HepG2 (cell line): Measurements from ENCODE around the gene CEP63. TPM values are rescaled to one million over a fixed set of nuclear protein-coding genes. Genes with fewer than 3 reads are reported as not detected.

ENCODE experiments used
- CBX1 ChIP-seq: IDR thresholded peaks from one replicate; pipeline ENCODE4 v1.6.1; 2016; ENCODE audit warnings: antibody characterized with exemption, low read depth
- CHCHD3 ChIP-seq: sonication (generic); formaldehyde crosslinking; IDR thresholded peaks from 2 replicates; pipeline ENCODE4 v1.8.0; 2022; ENCODE audit warnings: mild to moderate bottlenecking, missing genetic modification reagents, moderate library complexity
- FOXA3 ChIP-seq: IDR thresholded peaks from 2 replicates; pipeline ENCODE4 v1.6.1; 2016; ENCODE audit warnings: missing genetic modification reagents, missing compliant biosample characterization
- FOXK1 ChIP-seq: sonication (generic); formaldehyde crosslinking; IDR thresholded peaks from 2 replicates; pipeline ENCODE4 v1.4.0; 2020; ENCODE audit warnings: low read depth, missing genetic modification reagents, borderline replicate concordance
- HIVEP1 ChIP-seq: sonication (generic); formaldehyde crosslinking; IDR thresholded peaks from 2 replicates; pipeline ENCODE4 v1.4.0; 2020; ENCODE audit warnings: mild to moderate bottlenecking, missing genetic modification reagents
- MED13 ChIP-seq: sonication (generic); formaldehyde crosslinking; IDR thresholded peaks from 2 replicates; pipeline ENCODE4 v1.5.0; 2020; ENCODE audit warnings: missing genetic modification reagents
- POGZ ChIP-seq: sonication (generic); formaldehyde crosslinking; IDR thresholded peaks from 2 replicates; pipeline ENCODE4 v1.4.0; 2020; ENCODE audit warnings: mild to moderate bottlenecking, missing genetic modification reagents
- RXRB ChIP-seq: IDR thresholded peaks from 2 replicates; pipeline ENCODE4 v1.6.1; 2016; ENCODE audit warnings: borderline replicate concordance, missing genetic modification reagents, missing compliant biosample characterization
- polyA plus RNA-seq, 8 experiments: library from polyadenylated mRNA; depleted of rRNA in 3 of 8; stranded (reverse) in 7 of 8; unstranded in 1 of 8; fragments of >200 nt; fragmentation: Illumina TruSeq in 4 of 8; extraction: Trizol in 4 of 8; gene quantifications; 2 replicates each; pipeline versions ENCODE4 v1.2.1 to v1.2.3, GENCODE V29; 2011 to 2016; ENCODE audit warnings: low read depth in 4 of 8, missing spikeins in 1 of 8, mixed read lengths in 1 of 8; ENCODE audit not compliant: insufficient read depth in 1 of 8
- total RNA-seq, 5 experiments: library from RNA; depleted of rRNA; stranded (reverse); fragments of >200 nt; fragmentation: Illumina TruSeq; extraction: Trizol; gene quantifications; 2 replicates each; pipeline ENCODE4 v1.2.3, GENCODE V29; 2016; ENCODE audit warnings: low read depth in 1 of 5
- TF ChIP-seq, protein P1 (sequence below): sonication (generic); formaldehyde crosslinking; IDR thresholded peaks from 2 replicates; pipeline ENCODE4 v1.9.0; 2021; ENCODE audit warnings: mild to moderate bottlenecking, missing genetic modification reagents
- TF ChIP-seq, protein P2 (sequence below): sonication (generic); formaldehyde crosslinking; IDR thresholded peaks from 2 replicates; pipeline ENCODE4 v1.4.0; 2020; ENCODE audit warnings: missing genetic modification reagents, borderline replicate concordance
- TF ChIP-seq, protein P3 (sequence below): sonication (generic); formaldehyde crosslinking; IDR thresholded peaks from 2 replicates; pipeline ENCODE4 v1.4.0; 2020; ENCODE audit warnings: missing genetic modification reagents
- TF ChIP-seq, protein P4 (sequence below): fragments of 450-650 bp; IDR thresholded peaks from 2 replicates; pipeline ENCODE4 v1.6.1; 2017; ENCODE audit warnings: mild to moderate bottlenecking
- TF ChIP-seq, protein P5 (sequence below): sonication (generic); formaldehyde crosslinking; IDR thresholded peaks from 2 replicates; pipeline ENCODE4 v1.5.1; 2020; ENCODE audit warnings: mild to moderate bottlenecking, missing genetic modification reagents, moderate library complexity

The CEP63 gene
- total and polyA plus RNA-seq, 2 of the 13 experiments (the other 11 are each of a cell fraction or from before 2014, with no cell fraction given): 7.2 to 18.4 TPM

DNA sequence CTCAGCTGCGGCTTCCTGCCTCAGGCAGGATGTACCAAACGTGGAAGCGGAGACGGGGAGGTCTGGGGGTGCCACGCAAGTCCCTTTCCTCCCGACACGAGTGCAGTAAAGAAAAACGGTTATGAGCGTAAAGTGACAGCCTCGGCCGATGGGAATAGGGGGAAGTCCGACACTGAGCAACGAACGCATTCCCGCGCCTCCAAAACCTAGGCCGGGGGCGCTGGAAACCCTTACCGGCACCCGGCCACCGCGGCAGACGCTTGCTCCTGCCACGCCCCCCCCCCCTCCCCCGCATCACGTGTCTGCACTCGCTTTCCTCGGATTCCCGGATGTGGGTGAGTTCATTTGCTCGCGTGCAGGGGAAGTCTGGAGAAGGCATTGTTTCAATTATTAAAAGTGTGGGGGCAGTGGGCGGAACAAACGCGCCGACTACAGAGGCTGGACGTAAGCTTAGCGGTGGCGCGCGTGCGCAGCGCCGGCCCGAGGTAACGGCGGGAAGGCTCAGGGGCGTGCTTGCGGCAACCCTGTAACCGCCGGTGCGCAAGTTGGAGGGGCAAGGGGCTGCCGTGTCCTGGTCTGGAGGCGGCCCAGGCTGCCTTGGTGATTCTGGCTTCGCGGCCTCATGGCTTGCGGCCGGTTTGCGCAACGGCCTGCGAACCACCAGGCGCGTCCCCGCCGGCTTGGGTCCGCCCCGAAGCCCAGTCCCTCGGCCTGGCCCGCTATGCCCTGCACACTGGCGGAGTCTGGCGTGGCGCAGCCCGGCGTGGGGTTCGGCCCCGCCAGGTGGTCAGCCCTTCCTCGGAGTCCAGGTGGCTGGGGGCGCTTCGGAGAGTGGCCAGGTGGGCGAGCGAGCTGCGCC, at the start of gene CEP63, which contains the start of gene ANAPC13 (continued):
- TF ChIP-seq, protein P1, sequence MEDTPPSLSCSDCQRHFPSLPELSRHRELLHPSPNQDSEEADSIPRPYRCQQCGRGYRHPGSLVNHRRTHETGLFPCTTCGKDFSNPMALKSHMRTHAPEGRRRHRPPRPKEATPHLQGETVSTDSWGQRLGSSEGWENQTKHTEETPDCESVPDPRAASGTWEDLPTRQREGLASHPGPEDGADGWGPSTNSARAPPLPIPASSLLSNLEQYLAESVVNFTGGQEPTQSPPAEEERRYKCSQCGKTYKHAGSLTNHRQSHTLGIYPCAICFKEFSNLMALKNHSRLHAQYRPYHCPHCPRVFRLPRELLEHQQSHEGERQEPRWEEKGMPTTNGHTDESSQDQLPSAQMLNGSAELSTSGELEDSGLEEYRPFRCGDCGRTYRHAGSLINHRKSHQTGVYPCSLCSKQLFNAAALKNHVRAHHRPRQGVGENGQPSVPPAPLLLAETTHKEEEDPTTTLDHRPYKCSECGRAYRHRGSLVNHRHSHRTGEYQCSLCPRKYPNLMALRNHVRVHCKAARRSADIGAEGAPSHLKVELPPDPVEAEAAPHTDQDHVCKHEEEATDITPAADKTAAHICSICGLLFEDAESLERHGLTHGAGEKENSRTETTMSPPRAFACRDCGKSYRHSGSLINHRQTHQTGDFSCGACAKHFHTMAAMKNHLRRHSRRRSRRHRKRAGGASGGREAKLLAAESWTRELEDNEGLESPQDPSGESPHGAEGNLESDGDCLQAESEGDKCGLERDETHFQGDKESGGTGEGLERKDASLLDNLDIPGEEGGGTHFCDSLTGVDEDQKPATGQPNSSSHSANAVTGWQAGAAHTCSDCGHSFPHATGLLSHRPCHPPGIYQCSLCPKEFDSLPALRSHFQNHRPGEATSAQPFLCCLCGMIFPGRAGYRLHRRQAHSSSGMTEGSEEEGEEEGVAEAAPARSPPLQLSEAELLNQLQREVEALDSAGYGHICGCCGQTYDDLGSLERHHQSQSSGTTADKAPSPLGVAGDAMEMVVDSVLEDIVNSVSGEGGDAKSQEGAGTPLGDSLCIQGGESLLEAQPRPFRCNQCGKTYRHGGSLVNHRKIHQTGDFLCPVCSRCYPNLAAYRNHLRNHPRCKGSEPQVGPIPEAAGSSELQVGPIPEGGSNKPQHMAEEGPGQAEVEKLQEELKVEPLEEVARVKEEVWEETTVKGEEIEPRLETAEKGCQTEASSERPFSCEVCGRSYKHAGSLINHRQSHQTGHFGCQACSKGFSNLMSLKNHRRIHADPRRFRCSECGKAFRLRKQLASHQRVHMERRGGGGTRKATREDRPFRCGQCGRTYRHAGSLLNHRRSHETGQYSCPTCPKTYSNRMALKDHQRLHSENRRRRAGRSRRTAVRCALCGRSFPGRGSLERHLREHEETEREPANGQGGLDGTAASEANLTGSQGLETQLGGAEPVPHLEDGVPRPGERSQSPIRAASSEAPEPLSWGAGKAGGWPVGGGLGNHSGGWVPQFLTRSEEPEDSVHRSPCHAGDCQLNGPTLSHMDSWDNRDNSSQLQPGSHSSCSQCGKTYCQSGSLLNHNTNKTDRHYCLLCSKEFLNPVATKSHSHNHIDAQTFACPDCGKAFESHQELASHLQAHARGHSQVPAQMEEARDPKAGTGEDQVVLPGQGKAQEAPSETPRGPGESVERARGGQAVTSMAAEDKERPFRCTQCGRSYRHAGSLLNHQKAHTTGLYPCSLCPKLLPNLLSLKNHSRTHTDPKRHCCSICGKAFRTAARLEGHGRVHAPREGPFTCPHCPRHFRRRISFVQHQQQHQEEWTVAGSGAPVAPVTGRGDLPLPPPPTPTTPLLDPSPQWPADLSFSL (CRISPR knock-in tag): no peak
- TF ChIP-seq FOXA3 (CRISPR knock-in tag) (no peak), FOXK1 (CRISPR knock-in tag) (peak; percentile 32; the same call in 1 of the 2 replicates), CBX1 (no peak), MED13 (CRISPR knock-in tag) (peak; percentile 21; the same call in 1 of the 2 replicates), CHCHD3 (CRISPR knock-in tag) (peak; percentile 70), RXRB (peak; percentile 62; the same call in 1 of the 2 replicates), HIVEP1 (peak; percentile 84), POGZ (peak; percentile 50)
- TF ChIP-seq, protein P2, sequence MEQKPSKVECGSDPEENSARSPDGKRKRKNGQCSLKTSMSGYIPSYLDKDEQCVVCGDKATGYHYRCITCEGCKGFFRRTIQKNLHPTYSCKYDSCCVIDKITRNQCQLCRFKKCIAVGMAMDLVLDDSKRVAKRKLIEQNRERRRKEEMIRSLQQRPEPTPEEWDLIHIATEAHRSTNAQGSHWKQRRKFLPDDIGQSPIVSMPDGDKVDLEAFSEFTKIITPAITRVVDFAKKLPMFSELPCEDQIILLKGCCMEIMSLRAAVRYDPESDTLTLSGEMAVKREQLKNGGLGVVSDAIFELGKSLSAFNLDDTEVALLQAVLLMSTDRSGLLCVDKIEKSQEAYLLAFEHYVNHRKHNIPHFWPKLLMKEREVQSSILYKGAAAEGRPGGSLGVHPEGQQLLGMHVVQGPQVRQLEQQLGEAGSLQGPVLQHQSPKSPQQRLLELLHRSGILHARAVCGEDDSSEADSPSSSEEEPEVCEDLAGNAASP (CRISPR knock-in tag): peak; percentile 17; the same call in 1 of the 2 replicates
- TF ChIP-seq, protein P3, sequence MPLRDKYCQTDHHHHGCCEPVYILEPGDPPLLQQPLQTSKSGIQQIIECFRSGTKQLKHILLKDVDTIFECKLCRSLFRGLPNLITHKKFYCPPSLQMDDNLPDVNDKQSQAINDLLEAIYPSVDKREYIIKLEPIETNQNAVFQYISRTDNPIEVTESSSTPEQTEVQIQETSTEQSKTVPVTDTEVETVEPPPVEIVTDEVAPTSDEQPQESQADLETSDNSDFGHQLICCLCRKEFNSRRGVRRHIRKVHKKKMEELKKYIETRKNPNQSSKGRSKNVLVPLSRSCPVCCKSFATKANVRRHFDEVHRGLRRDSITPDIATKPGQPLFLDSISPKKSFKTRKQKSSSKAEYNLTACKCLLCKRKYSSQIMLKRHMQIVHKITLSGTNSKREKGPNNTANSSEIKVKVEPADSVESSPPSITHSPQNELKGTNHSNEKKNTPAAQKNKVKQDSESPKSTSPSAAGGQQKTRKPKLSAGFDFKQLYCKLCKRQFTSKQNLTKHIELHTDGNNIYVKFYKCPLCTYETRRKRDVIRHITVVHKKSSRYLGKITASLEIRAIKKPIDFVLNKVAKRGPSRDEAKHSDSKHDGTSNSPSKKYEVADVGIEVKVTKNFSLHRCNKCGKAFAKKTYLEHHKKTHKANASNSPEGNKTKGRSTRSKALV (CRISPR knock-in tag): peak; percentile 13; the same call in 1 of the 2 replicates
- TF ChIP-seq, protein P4, sequence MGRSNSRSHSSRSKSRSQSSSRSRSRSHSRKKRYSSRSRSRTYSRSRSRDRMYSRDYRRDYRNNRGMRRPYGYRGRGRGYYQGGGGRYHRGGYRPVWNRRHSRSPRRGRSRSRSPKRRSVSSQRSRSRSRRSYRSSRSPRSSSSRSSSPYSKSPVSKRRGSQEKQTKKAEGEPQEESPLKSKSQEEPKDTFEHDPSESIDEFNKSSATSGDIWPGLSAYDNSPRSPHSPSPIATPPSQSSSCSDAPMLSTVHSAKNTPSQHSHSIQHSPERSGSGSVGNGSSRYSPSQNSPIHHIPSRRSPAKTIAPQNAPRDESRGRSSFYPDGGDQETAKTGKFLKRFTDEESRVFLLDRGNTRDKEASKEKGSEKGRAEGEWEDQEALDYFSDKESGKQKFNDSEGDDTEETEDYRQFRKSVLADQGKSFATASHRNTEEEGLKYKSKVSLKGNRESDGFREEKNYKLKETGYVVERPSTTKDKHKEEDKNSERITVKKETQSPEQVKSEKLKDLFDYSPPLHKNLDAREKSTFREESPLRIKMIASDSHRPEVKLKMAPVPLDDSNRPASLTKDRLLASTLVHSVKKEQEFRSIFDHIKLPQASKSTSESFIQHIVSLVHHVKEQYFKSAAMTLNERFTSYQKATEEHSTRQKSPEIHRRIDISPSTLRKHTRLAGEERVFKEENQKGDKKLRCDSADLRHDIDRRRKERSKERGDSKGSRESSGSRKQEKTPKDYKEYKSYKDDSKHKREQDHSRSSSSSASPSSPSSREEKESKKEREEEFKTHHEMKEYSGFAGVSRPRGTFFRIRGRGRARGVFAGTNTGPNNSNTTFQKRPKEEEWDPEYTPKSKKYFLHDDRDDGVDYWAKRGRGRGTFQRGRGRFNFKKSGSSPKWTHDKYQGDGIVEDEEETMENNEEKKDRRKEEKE: no peak
- TF ChIP-seq, protein P5, sequence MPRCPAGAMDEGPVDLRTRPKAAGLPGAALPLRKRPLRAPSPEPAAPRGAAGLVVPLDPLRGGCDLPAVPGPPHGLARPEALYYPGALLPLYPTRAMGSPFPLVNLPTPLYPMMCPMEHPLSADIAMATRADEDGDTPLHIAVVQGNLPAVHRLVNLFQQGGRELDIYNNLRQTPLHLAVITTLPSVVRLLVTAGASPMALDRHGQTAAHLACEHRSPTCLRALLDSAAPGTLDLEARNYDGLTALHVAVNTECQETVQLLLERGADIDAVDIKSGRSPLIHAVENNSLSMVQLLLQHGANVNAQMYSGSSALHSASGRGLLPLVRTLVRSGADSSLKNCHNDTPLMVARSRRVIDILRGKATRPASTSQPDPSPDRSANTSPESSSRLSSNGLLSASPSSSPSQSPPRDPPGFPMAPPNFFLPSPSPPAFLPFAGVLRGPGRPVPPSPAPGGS (CRISPR knock-in tag): peak; percentile 33; the same call in 1 of the 2 replicates
